Activated T-helper 1 cell treated with anti-CD3 and anti-CD28 coated beads, Interleukin-12 subunit alpha, Interleukin-12 subunit beta, Interleukin-2, Interleukin-4 antibody, amounts not matched to agents 30 ng/mL and 10 ng/mL and 1 ng/mL, durations not matched to agents 14 hours and 24 hours and 36 hours (primary cell): ENCODE measurements around the gene PRPF6. TPM values are rescaled to one million over a fixed set of nuclear protein-coding genes. Genes with fewer than 3 reads are reported as not detected.

Source experiments
- DNase-seq: peaks from one replicate; pipeline ENCODE4 v3.0.0; 2021; ENCODE audit warnings: low spot score
- H3K27ac Mint-ChIP-seq: one replicate; pipeline ENCODE4 v1.8.0; 2021; ENCODE audit warnings: mild to moderate bottlenecking, mixed read lengths
- H3K27me3 Mint-ChIP-seq: one replicate; pipeline ENCODE4 v1.8.0; 2022; ENCODE audit warnings: mild to moderate bottlenecking, moderate library complexity, mixed read lengths; ENCODE audit not compliant: insufficient read depth
- H3K36me3 Mint-ChIP-seq: one replicate; pipeline ENCODE4 v1.8.0; 2021; ENCODE audit warnings: low read depth, mixed read lengths
- H3K4me1 Mint-ChIP-seq: one replicate; pipeline ENCODE4 v1.8.0; 2021; ENCODE audit warnings: low read depth, mixed read lengths
- H3K4me3 Mint-ChIP-seq: one replicate; pipeline ENCODE4 v1.8.0; 2021; ENCODE audit warnings: mild to moderate bottlenecking, moderate library complexity, mixed read lengths
- H3K9me3 Mint-ChIP-seq: one replicate; pipeline ENCODE4 v1.8.0; 2021; ENCODE audit warnings: mixed read lengths
- intact Hi-C: fragments of 100-400 bp; cut with micrococcal nuclease; formaldehyde crosslinking; loops from one replicate; pipeline ENCODE4 v1.15.1; 2024
- total RNA-seq: library from RNA; stranded (reverse); gene quantifications from 2 replicates; pipeline ENCODE4 v1.2.3, GENCODE V29; 2022

Gene PRPF6
- total RNA-seq, 1 donor from 2014 or later: 82.3 TPM

- Mint-ChIP-seq H3K36me3 (peaks cover 3% of the 10 kb centered on the region), H3K27ac (no peak overlapping the region), H3K27me3 (peaks cover 26% of the 10 kb centered on the region), H3K4me3 (no peak overlapping the region), H3K4me1 (peaks cover 32% of the 10 kb centered on the region), H3K9me3 (no peaks in the 10 kb centered on the region)
- intact Hi-C loops: loop anchor here (5.0 kb wide), 1 partner anchor 307 kb away; the partner anchor contains the start of genes LIME1 and SLC2A4RG
- no peak for DNase-seq
Measured at GRCh38 chr20:64044484-64045247, 63.7 kb downstream of the PRPF6 start.

- Mint-ChIP-seq H3K9me3 (no peaks in the 10 kb centered on the region), H3K27ac (no peak overlapping the region), H3K27me3 (peaks cover 22% of the 10 kb centered on the region), H3K36me3 (peaks cover 3% of the 10 kb centered on the region), H3K4me3 (no peak overlapping the region), H3K4me1 (peaks cover 26% of the 10 kb centered on the region)
- intact Hi-C loops: no loop called here
- DNase-seq: no peak
Measured at GRCh38 chr20:64045346-64046011, 64.5 kb downstream of the PRPF6 start.

GRCh38 chr20:64047046-64047389 is 66.1 kb downstream of the PRPF6 start:
- H3K27me3 Mint-ChIP-seq: peaks cover 25% of the 10 kb centered on the region
- H3K9me3 Mint-ChIP-seq: no peaks in the 10 kb centered on the region
- H3K27ac Mint-ChIP-seq: no peak overlapping the region
- intact Hi-C loops: no loop called here
- no peak for DNase-seq
- peaks cover 21% of the 10 kb centered on the region for H3K4me1 Mint-ChIP-seq
- H3K4me3 Mint-ChIP-seq: no peak overlapping the region
- H3K36me3 Mint-ChIP-seq: peaks cover 3% of the 10 kb centered on the region

GRCh38 chr20:64047968-64048401 is 67.1 kb downstream of the PRPF6 start:
- Mint-ChIP-seq H3K27me3 (peaks cover 25% of the 10 kb centered on the region), H3K36me3 (peaks cover 3% of the 10 kb centered on the region), H3K9me3 (no peaks in the 10 kb centered on the region), H3K4me1 (peaks cover 21% of the 10 kb centered on the region), H3K4me3 (peak overlapping the region; percentile 33), H3K27ac (no peak overlapping the region)
- DNase-seq: no peak
- intact Hi-C loops: no loop called here

GRCh38 chr20:64048402-64049044 is 67.6 kb downstream of the PRPF6 start:
- H3K9me3 Mint-ChIP-seq: no peaks in the 10 kb centered on the region
- peaks cover 21% of the 10 kb centered on the region for H3K4me1 Mint-ChIP-seq
- peaks cover 25% of the 10 kb centered on the region for H3K27me3 Mint-ChIP-seq
- H3K4me3 Mint-ChIP-seq: no peak overlapping the region
- peaks cover 3% of the 10 kb centered on the region for H3K36me3 Mint-ChIP-seq
- no peak for DNase-seq
- no peak overlapping the region for H3K27ac Mint-ChIP-seq
- intact Hi-C loops: no loop called here

- Mint-ChIP-seq H3K4me1 (peaks cover 14% of the 10 kb centered on the region), H3K4me3 (peak within 1 kb of the TSS; percentile 66), H3K36me3 (peaks cover 3% of the 10 kb centered on the region), H3K27ac (no peak within 1 kb of the TSS), H3K9me3 (no peaks in the 10 kb centered on the region), H3K27me3 (peaks cover 25% of the 10 kb centered on the region)
- intact Hi-C loops: no loop called here
- DNase-seq: no peak
Measured at GRCh38 chr20:64049060-64049877, 68.3 kb downstream of the PRPF6 start, which contains the start of gene SOX18. TSS of gene SOX18 (minus strand) at chr20:64049639. CDS start at chr20:64049516, 123 bp downstream.

GRCh38 chr20:64049878-64050260 is 68.9 kb downstream of the PRPF6 start:
- H3K4me1 Mint-ChIP-seq: peaks cover 9% of the 10 kb centered on the region
- H3K9me3 Mint-ChIP-seq: no peaks in the 10 kb centered on the region
- H3K4me3 Mint-ChIP-seq: peak overlapping the region; percentile 30
- no peak overlapping the region for H3K27ac Mint-ChIP-seq
- peaks cover 25% of the 10 kb centered on the region for H3K27me3 Mint-ChIP-seq
- no peak for DNase-seq
- H3K36me3 Mint-ChIP-seq: peaks cover 3% of the 10 kb centered on the region
- intact Hi-C loops: no loop called here

GRCh38 chr20:64050261-64051032 is 69.5 kb downstream of the PRPF6 start:
- DNase-seq: no peak
- H3K27me3 Mint-ChIP-seq: peaks cover 25% of the 10 kb centered on the region
- H3K4me1 Mint-ChIP-seq: peaks cover 14% of the 10 kb centered on the region
- peaks cover 3% of the 10 kb centered on the region for H3K36me3 Mint-ChIP-seq
- H3K4me3 Mint-ChIP-seq: peak overlapping the region; percentile 26
- H3K27ac Mint-ChIP-seq: no peak overlapping the region
- H3K9me3 Mint-ChIP-seq: no peaks in the 10 kb centered on the region
- intact Hi-C loops: no loop called here

- Mint-ChIP-seq H3K9me3 (no peaks in the 10 kb centered on the region), H3K36me3 (peaks cover 3% of the 10 kb centered on the region), H3K4me3 (no peak overlapping the region), H3K27me3 (peaks cover 22% of the 10 kb centered on the region), H3K4me1 (peaks cover 9% of the 10 kb centered on the region), H3K27ac (no peak overlapping the region)
- DNase-seq: no peak
- intact Hi-C loops: no loop called here
Measured at GRCh38 chr20:64051033-64051452, 70.1 kb downstream of the PRPF6 start.

GRCh38 chr20:64051561-64052325 is 70.8 kb downstream of the PRPF6 start:
- intact Hi-C loops: no loop called here
- Mint-ChIP-seq H3K27me3 (peaks cover 16% of the 10 kb centered on the region), H3K27ac (no peak overlapping the region), H3K4me3 (no peak overlapping the region), H3K4me1 (peaks cover 5% of the 10 kb centered on the region), H3K36me3 (no peaks in the 10 kb centered on the region), H3K9me3 (no peaks in the 10 kb centered on the region)
- DNase-seq: no peak

- intact Hi-C loops: no loop called here
- no peak overlapping the region for H3K27ac Mint-ChIP-seq
- H3K36me3 Mint-ChIP-seq: no peaks in the 10 kb centered on the region
- no peaks in the 10 kb centered on the region for H3K9me3 Mint-ChIP-seq
- DNase-seq: no peak
- peaks cover 5% of the 10 kb centered on the region for H3K4me1 Mint-ChIP-seq
- H3K27me3 Mint-ChIP-seq: peaks cover 10% of the 10 kb centered on the region
- no peak overlapping the region for H3K4me3 Mint-ChIP-seq
Measured at GRCh38 chr20:64052326-64052722, 71.4 kb downstream of the PRPF6 start.
